HG02623 (cell line): ENCODE data around the gene ESRRG.
A peak's percentile ranks its signal among the peaks of the same experiment; 100 is the strongest.

Experiments used
- ATAC-seq: cut with Tn5 transposase; IDR thresholded peaks from one replicate; pipeline ENCODE4 v1.9.1; 2021; ENCODE audit warnings: moderate library complexity; ENCODE audit not compliant: unreplicated experiment

Gene ESRRG

DNA sequence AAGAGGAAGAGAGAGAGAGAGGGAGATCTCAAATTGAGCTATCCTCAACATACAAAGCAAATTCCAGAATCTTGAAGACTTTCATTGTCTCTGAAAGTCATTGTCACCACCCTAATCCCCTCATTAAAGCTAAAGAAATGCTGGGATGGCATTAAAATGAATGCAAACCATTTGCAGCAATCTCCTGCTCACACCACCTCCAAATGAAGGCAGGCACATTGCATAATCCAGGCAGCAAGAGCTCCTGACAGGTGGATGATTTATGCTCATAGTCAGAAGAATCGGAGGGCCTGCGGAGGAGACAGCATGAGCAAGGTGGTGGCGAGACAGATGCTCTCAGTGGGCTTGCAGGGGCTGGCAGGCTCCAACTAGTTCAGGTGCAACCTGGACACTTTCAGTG, 90.2 kb downstream of the ESRRG start:
- no peak for ATAC-seq

DNA sequence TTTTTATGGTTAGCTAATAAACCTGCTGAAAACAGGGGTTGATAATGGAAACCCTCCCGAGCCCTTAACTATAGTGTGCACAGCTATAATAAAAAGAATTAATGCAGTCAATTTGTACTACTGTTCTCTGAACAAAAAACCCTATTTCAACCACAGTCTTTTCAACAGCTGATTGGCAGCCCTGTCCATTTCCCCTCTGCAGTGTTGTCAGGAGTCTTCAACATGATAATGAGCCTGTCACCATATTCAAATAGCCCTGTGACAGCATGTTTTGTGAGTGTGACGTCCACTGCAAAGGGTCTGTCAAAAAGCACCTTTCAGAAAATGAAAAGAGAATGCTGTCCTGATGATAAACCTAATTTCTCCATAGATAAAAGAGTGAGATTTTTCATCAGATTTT, 92.7 kb downstream of the ESRRG start:
- ATAC-seq: no peak

DNA sequence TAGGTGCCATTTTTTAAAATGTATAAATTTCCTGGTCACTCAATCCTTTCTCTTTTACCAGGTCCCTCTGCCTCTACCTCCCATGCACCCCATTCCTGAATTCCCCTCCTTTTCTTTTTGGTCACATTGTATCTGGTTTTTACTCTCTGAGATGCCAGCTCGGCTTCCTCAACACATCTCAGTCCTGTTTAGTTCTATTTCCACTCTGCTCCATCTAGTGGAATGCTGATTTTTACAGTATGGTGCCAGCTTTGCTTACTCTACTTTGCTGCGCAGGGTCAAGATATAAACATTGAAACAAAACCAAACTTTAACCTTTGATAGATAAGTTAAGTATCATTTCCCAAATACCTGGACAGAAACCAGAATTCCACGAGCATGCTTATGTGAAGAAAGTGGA, 96.0 kb downstream of the ESRRG start:
- no peak for ATAC-seq

DNA sequence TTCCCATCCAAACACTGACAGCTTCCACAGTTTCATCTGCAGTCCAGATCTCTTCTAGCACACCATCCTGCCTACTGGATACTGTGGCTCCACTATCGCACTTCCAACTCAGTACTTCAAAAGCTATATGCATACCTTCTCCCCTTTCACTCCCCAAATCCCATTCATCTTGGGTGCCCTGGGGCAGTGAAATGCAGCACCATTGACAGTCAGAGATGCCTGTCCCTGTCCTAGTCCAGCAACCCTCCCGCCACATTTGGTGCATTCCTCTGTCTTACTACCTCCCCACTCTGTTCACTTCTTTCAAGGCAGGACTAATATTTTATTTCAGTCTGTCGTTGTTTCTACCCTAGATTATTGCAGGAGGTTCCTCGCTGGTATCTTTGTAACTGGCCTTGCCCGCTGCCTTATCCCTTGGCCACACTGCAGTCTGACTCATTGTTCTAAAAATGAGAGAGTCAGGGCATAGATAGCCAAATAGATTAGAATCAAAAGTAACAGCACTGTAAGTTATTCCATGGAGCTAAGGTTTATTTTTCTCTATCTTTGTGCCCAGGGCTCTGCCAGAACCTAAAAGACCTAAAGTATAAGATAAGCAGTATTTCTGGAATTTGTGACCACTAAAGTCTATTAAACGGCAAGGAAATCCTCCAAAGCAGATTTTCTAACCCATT, 96.7 kb downstream of the ESRRG start:
- no peak for ATAC-seq

DNA sequence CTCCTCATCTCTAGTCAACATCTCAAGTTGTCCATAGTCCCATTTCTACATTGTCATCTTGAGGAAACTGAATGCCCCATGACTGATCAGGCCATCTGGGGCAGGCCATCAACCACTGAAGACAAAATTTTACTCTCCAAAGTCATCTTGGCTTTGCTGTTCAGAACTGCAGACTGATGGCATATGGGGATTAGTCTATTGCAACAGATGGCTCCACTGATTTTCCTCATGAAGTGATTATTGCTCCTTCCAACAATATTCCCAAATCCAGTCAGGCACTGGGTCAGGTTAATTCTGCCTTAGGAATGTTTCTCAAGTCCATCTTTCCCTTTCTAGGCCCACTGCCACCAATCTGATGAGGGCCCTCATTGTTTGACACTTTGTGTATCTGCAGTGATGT, 101.7 kb downstream of the ESRRG start:
- no peak for ATAC-seq

DNA sequence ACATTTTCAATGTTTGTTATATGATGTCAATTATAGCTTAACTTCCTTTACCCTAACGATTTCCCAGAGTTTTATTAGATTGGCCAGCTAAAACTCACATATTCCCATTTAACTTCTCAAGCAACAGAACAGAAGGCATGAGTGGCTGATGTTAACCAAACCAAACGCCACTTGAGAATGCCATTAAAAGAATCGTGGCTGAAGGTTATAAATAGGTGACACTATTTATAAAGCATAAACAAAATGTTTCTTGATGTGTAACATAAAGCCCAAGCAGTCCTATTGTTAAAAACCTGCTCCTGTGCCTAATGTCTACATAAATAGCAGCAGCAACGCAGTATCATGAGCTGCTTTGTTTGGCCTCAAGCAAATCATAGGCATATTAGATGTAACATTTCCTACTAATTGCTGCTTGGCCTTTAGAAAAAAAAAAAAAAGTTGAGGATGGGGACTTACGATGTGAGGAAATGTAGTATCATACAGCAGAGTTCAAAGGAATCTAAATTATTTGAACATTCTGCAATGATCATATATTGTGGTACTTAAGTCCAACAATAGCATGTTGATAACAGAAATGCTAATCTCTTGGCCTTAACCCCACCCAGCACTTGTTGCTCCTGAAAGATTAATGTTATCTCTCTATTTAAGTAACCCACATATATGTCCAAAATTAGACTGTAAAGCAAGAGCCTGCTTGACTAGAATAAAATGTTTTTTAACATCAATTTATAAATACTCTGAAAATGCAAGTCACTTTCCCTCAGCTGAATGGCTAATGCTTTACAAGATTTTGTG, 106.0 kb downstream of the ESRRG start:
- no peak for ATAC-seq

DNA sequence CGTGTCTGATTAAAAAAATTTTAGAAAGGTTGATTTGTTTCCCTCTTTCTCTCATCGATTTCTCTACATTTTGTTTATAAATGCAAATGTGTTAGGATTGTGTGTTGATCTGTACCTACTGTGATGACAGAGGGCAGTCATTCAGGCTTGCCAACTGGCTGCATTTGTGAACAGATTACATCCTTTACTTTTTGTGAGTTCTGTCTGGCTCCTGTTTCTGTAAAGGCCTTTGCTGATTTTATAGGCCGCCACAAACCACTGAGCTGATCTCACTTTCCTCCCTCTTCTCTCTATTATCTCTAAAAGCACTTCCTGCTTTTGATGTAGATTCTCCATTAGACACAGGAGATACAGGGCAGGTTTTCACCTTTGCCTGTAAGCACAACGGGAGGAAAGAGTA, 106.8 kb downstream of the ESRRG start:
- ATAC-seq: no peak

DNA sequence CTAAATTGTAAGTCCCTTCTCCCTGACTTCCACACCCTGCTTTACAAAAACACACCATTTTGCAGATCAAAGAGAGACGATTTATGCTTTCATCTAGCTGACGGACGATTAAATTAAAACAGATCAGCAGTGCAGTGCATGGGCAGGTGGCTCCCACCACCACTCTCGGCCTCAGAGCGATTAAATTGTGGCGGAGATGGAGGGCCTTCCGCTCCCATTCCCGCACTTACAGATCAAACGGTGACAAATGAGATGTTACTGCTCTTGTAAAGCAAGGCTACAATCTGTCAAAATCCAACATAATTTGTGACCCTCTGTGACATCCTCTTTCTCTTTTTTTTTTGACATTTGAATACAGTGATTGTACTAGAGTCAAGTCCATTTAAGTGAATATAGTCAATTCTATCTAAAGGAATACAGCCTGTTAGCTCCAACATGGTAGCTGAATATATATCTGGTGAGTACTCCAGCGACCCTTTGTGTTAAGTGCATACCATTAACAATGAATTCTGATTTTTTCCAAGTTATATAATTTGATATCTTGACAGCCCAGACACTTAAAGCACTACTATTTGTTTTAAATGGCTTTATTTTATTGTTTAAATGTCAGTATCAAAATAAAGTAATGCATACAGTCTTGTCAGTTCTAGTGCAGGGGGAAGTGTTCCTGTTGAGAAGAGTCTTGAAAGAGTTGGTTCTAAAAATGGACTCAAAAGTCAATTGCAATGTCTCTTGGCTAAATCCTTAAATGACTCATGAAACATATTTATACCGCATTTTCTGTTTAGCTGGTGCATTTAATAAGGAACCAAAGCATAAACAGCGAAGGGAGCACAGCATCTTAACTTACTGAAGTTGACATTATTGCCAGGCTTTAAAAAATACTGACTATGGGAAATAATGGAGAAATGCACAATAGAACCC, 109.0 kb downstream of the ESRRG start:
- ATAC-seq: no peak

DNA sequence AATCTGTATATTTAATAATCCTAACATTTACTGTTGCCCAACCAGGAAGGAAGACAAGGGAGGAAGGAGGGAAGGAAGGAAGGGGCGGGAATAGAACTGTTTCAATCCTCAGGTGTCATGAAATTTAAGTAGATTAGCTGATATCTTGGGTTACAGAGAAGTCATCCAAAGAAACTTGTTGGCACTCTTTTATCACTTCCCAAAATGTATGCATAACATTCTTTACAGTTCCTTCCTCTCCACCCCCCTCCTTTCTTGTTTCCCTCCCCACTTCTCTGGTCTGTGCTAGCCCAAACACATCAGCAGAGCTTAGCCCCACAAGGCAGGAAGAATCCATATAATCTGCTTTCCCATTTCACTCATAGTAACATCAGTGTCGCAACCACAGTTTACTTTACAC, 110.9 kb downstream of the ESRRG start:
- ATAC-seq: no peak

DNA sequence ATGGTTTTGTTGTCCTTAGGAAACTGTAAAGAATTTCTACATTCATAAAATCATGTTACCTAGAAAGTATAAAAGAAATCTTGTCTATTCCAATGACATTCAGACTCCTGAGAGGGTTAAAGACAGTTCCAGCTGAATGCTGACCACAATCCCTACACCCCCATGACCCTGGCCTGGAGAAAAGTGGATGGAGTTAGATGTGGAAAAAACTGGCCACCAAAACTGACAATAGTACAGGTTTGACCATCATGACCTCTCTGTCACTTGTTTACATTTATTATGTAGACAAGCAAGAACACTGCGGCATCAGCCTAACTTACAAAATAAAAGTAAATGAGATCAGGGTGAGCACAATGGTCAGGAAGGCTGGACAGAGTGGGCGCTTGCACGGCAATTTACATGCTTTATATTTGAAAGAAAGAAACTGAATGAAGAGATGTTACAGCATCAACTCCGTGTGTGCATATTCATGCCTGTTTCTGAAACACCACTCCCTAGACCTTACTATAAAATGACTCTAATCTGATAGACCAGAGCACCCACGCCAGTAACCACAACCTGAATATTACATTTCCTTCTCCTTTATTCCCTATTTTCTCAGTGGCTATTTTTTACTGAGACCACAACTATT, 116.0 kb downstream of the ESRRG start:
- ATAC-seq: no peak

DNA sequence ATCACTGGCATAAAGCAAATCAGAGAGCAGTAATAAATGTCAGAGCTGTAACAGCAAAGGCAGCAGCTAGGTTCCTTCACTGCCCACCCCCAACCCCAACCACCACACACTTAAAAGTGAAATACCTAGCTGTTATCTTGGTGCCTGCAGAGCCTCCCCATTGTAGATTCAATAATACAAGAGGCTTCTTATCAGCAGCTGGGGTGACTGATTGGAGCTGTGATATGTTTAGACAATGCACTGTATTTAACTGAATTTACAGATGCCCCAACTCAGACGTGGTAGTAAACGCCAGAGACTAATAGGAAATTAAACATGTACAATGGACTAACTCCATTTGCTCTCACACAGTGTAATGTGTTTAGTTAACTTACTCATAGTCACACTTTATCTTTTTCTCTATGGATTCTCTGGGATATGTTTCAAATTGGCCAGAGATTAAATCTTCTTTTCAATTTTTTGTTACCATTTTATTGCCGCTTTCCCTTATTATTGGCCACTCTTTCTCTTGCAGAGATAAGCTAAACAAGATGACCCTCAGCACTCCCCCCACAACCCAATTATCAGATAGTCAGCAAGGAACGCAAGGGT, 117.1 kb downstream of the ESRRG start:
- no peak for ATAC-seq

DNA sequence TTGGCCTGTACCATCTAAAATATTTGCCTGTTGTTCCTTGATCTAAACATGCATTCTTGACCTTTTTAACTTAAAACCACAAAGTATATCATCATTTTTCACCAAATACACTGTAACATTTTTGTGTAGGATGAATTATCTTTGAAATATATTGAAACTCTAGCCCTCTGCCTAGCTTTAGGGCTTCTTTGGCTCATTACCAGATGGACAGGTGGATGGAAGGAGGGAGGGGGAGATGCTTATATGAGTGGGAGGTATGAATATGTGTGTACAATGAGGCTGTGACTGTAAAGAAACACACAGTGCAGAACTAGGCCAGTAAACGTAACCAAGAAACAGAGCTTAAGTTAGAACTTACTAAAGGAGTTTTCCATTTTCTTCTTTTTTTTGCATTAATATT, 118.5 kb downstream of the ESRRG start:
- no peak for ATAC-seq

DNA sequence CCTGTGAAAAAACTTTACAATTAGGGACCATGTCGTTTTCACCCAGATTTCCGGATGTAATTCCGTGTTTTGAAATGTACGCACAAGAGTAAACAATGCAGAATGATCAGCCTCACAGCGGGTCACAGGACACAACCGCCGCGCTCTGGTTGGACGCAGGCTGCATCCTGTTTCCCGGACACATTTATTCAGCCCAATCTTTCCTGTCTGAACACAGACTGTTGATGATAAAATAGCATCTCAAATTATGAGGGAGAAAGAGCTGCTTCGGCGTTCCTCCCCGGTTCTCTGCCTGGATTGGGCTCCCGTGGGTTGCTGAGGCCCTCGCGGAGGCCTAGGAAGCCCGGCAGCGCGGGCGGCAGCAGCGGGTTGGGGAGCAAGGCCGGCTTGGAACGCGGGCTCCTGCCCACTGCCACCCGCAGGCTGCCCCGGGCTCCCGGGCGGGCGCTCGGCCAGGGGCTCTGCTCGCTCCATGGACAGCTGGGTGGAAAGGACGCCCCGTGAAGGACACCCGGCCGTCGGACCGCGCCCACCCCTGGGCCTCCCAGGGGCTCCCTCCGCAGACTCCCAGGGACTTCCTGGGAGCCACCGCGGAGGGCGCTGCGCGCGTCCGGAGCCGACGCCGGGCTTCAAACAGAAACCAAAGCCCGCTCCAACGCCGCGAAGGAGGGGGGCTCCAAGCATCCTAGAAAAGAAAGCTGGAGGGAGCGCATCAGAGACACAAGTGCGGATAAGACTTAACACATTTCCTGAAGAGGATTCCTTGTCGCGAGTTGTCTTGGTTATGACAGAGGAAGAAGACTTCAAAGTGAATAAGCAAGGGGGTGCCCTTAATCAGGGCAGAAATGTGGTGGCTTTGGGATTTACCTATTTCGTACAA, 122.3 kb downstream of the ESRRG start:
- peak; percentile 85 for ATAC-seq

DNA sequence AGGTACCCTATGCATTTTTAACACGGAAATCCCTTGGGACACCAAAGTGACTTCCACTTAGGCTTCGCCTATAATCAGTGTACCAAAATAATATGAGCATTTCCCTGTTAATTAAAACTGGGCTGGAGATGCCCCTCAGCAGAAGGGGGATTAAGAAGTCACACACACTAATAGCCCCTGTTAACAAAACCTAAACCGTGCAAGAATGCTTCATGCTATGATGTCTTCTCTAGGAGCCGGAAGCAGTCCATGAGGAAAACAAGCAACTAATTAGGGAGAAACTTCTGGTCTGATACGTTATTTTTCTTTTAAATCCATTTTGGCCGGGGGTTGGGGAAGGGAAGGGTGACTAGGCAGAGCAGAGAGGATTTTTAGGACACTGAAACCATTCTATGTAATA, 123.4 kb downstream of the ESRRG start:
- ATAC-seq: no peak

DNA sequence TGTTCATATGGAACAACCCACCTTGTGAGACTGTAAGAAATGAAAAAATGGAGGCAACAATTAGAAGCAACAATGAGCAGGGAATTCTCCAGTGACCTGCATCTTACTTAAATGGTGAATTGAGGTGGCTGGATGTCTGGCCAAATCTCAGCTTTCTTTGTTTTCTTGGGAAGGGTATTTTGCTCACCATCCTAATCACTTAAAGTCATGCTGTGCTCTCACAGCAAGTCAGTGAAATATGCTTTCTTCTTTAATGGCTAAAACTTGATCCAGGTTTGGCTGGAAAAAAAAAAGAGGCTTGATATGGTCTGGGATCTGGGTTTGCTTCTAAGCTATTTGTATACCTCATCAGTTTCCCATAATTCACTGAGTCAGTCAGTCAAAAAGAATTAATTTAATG, 124.8 kb downstream of the ESRRG start:
- ATAC-seq: no peak

DNA sequence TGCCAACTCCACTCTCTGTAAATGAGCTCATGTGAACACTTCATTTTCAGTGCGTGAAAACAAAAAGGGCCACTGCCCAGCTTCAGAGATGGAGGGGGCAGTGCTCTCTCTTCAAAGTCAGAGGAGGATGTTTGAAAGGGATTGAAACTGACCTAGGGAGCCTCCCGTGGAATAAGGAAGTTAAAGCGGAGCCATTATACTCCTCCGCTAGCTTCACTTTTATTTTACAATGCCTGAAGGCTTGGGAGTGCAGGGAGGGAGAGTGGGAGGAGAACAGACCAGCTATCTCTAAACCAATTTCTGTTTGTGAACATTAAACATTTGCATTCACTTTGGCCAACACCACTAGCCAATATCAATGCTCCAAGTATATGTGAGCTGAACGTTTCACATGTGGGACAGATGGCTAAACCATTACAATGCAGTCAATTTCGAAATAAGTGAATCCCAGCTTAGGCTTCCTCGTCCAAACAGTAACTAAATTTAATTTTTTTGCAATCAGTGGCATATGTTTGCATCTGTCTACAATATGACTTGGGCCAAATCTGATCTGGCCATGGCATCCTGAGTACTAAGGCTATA, 126.9 kb downstream of the ESRRG start:
- no peak for ATAC-seq

DNA sequence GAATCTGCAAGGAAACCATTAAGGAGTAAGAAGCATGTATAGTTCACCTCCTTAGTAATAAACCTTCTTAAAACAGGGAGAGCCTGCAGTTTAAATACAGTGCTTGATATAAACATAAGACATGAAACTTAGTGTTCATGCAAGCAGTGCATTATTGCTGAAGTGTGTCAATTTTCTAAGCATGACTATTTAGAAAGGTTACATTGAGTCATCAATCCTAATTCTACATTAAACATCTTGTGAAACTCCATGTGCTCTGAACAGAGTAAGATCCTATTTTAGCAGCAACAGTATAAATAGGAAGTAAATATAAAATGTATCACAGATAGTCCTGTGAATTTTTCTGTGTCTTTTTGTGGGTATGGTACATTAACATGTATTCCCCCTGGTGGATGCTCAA, 135.5 kb downstream of the ESRRG start:
- no peak for ATAC-seq

DNA sequence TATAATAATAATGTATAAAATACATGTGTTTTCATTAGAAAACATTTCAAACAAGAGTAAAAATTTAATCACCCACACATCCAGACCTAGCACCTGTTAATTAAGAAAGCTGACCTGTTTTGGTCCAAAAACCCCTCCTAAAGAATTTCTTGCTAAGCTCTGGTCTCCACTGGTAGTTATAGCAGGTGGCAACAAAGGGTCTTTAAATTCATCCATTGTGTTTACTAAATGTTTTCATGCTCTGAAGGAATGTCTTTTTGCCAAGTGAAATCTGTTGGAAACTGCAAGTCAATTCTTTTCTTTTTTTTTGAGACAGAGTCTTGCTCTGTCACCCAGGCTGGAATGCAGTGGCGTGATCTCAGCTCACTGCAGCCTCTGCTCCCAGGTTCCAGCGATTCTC, 141.1 kb downstream of the ESRRG start:
- ATAC-seq: no peak

DNA sequence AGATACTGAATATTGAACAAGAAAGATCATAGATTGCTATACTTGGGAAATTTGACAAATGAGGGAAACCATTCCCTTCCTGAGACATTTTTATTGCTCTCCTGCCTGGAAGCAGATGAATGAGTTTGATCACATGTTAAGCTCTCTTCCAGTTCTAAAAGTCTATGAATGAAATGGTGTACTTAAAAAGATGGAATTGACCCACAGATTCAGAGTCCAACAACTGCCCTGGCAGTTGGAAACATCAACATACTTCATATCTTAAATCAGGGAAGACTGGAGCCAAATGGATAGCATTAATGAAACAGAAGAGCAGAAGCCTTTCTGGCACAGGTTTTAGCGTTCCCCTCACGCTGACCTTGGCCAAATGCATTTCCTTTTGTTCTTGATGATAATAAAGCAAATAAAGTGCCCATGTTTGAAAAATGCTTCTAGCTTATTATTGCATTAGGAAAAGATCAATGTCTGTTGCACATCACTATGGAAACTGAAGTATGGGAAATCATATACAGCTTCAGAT, 142.6 kb downstream of the ESRRG start:
- no peak for ATAC-seq
